Adrenal gland (tissue), 5 donors: ENCODE measurements around the gene PADI6.

Experiments used
- CTCF ChIP-seq, 6 experiments: fragments of 450-650 bp in 4 of 6; fragments of 200-600 bp in 2 of 6; sonication (generic) in 1 of 6; IDR thresholded peaks; 1 replicate in 5 of 6; 2 replicates in 1 of 6; pipeline versions ENCODE4 v1.5.1 to v1.8.0; 2016 to 2021; ENCODE audit warnings: antibody characterized with exemption in 6 of 6, mild to moderate bottlenecking in 2 of 6, moderate library complexity in 1 of 6
- POLR2A ChIP-seq, 2 donors: fragments of 450-650 bp; IDR thresholded peaks; one replicate each; pipeline ENCODE4 v1.6.1; 2017; ENCODE audit warnings: antibody characterized with exemption in 2 of 2, mild to moderate bottlenecking in 2 of 2, moderate library complexity in 1 of 2
- donor health status: DM: no; HTN: no; CAD: no.

- TF ChIP-seq POLR2A (IDR thresholded peaks at IDR 0.05), result no peak
- no peak for TF ChIP-seq CTCF (IDR thresholded peaks at IDR 0.05)
Measured at GRCh38 chr1:17338706-17339493, 33.1 kb upstream of the PADI6 start.
